Lower leg skin (tissue), 4 donors: Measurements from ENCODE around the gene CHERP. TPM values are rescaled to one million over a fixed set of nuclear protein-coding genes. Genes with fewer than 3 reads are reported as not detected.
"Not testable (repeated sequence)": the region's sequence is repeated elsewhere in the genome, so short reads cannot be mapped to it uniquely, and the experiment has no call there.

Source experiments
- DNase-seq, 2 donors: peaks; one replicate each; pipeline ENCODE4 v3.0.0-alpha.2; 2019; ENCODE audit warnings: low spot score in 2 of 2
- H3K4me3 ChIP-seq: fragments of 200-600 bp; sonication (generic); 2 replicates; pipeline ENCODE4 v1.5.1; 2017; ENCODE audit warnings: mild to moderate bottlenecking, low read depth; ENCODE audit not compliant: poor library complexity, severe bottlenecking
- CTCF ChIP-seq, 3 donors: fragments of 450-650 bp; IDR thresholded peaks; one replicate each; pipeline ENCODE4 v1.5.1; 2016; ENCODE audit warnings: antibody characterized with exemption in 3 of 3, mild to moderate bottlenecking in 3 of 3, moderate library complexity in 2 of 3
- POLR2A ChIP-seq, 2 donors: fragments of 450-650 bp; IDR thresholded peaks; one replicate each; pipeline ENCODE4 v1.6.1; 2016 to 2017; ENCODE audit warnings: antibody characterized with exemption in 2 of 2, mild to moderate bottlenecking in 1 of 2, moderate library complexity in 1 of 2
- WGBS, 2 donors: methylation state at CpG; one replicate each; pipeline ENCODE4 v1.1.5; 2018; 5-methylcytosine and 5-hydroxymethylcytosine counted together
- intact Hi-C: fragments of 100-400 bp; cut with DNase I; formaldehyde crosslinking; loops from one replicate; pipeline ENCODE4 v1.15.0; 2023; ENCODE audit warnings: low total_unique reads
- total RNA-seq, 4 donors: library from RNA; depleted of rRNA; stranded (reverse); fragments of >200 nt; gene quantifications; one replicate each; pipeline ENCODE4 v1.1.0, GENCODE V29; 2016

Gene CHERP
- total RNA-seq, 4 donors from 2014 or later: 9.7 to 32.7 (median 12.6) TPM

- 85 to 88% methylated on average over 6 of the region's 6 CpGs for WGBS, 2 donors
- no peak overlapping the region for H3K4me3 ChIP-seq
- TF ChIP-seq POLR2A (IDR thresholded peaks at IDR 0.05) (no peak), CTCF (IDR thresholded peaks at IDR 0.05) (no peak)
- intact Hi-C loops: no loop called here
- no peak for DNase-seq
Observed at GRCh38 chr19:16506961-16507360, 35.3 kb downstream of the CHERP start.

GRCh38 chr19:16506161-16506560 is 36.1 kb downstream of the CHERP start:
- 89 to 95% methylated on average over 11 of the region's 11 CpGs for WGBS, 2 donors
- intact Hi-C loops, H3K4me3 ChIP-seq, DNase-seq: not testable (repeated sequence)

GRCh38 chr19:16504271-16504670 is 38.0 kb downstream of the CHERP start:
- TF ChIP-seq POLR2A (IDR thresholded peaks at IDR 0.05) (no peak), CTCF (IDR thresholded peaks at IDR 0.05) (no peak)
- no peak overlapping the region for H3K4me3 ChIP-seq
- DNase-seq: no peak
- 80 to 91% methylated on average over 3 of the region's 3 CpGs for WGBS, 2 donors
- intact Hi-C loops: no loop called here

GRCh38 chr19:16497837-16498236 is 44.4 kb downstream of the CHERP start:
- no peak overlapping the region for H3K4me3 ChIP-seq
- no peak for TF ChIP-seq POLR2A (IDR thresholded peaks at IDR 0.05)
- no peak for TF ChIP-seq CTCF (IDR thresholded peaks at IDR 0.05)
- intact Hi-C loops: no loop called here
- DNase-seq: no peak
- 91 to 93% methylated on average over 6 of the region's 6 CpGs for WGBS, 2 donors

- WGBS, 2 donors: 75 to 81% methylated on average over 12 of the region's 12 CpGs
- no peak overlapping the region for H3K4me3 ChIP-seq
- TF ChIP-seq CTCF (IDR thresholded peaks at IDR 0.05) (no peak), POLR2A (IDR thresholded peaks at IDR 0.05) (no peak)
- DNase-seq: no peak
- intact Hi-C loops: no loop called here
Observed at GRCh38 chr19:16497042-16497441, 45.2 kb downstream of the CHERP start.

- TF ChIP-seq CTCF (IDR thresholded peaks at IDR 0.05) (no peak), POLR2A (IDR thresholded peaks at IDR 0.05) (no peak)
- peak overlapping the region; percentile 61 for H3K4me3 ChIP-seq
- 14 to 20% methylated on average over 16 of the region's 16 CpGs for WGBS, 2 donors
- intact Hi-C loops: no loop called here
- peak; percentile 39 to 89 for DNase-seq
Observed at GRCh38 chr19:16496613-16496983, 45.6 kb downstream of the CHERP start.
